Dedifferentiated amniotic fluid mesenchymal stem cell (primary cell): ENCODE measurements around the gene COA1.
A peak's percentile ranks its signal among the peaks of the same experiment; 100 is the strongest.

ENCODE experiments used
- DNase-seq: peaks from one replicate; pipeline ENCODE4 v3.0.0-alpha.2; 2016; ENCODE audit errors: extremely low spot score

COA1 gene

GRCh38 chr7:43653466-43653865, 75.9 kb downstream of the COA1 start:
- DNase-seq, result no peak

GRCh38 chr7:43652364-43652763, 77.0 kb downstream of the COA1 start:
- no peak for DNase-seq

- DNase-seq, result peak; percentile 54
These were observed 78.8 kb downstream of the COA1 start for GRCh38 chr7:43650457-43651052.

GRCh38 chr7:43649755-43650274, 79.5 kb downstream of the COA1 start:
- DNase-seq, result no peak

GRCh38 chr7:43648473-43649406, 80.6 kb downstream of the COA1 start:
- DNase-seq, result no peak

- peak; percentile 99 for DNase-seq
These were observed 81.5 kb downstream of the COA1 start for GRCh38 chr7:43647673-43648472.

- DNase-seq, result peak; percentile 46
These were observed 82.0 kb downstream of the COA1 start for GRCh38 chr7:43647339-43647672.

- DNase-seq, result no peak
These were observed 82.6 kb downstream of the COA1 start for GRCh38 chr7:43646603-43647338.

- no peak for DNase-seq
These were observed 83.6 kb downstream of the COA1 start for GRCh38 chr7:43645699-43646226.

GRCh38 chr7:43643846-43644245, 85.5 kb downstream of the COA1 start:
- no peak for DNase-seq

GRCh38 chr7:43642897-43643630, 86.3 kb downstream of the COA1 start:
- DNase-seq, result no peak

- DNase-seq, result no peak
These were observed 88.6 kb downstream of the COA1 start for GRCh38 chr7:43640679-43641078.

- peak; percentile 62 for DNase-seq
These were observed 89.3 kb downstream of the COA1 start for GRCh38 chr7:43639858-43640491.

GRCh38 chr7:43637114-43637806, 92.1 kb downstream of the COA1 start:
- no peak for DNase-seq

GRCh38 chr7:43636093-43636492, 93.2 kb downstream of the COA1 start:
- peak; percentile 43 for DNase-seq

GRCh38 chr7:43634384-43634783, 94.9 kb downstream of the COA1 start:
- DNase-seq, result no peak

GRCh38 chr7:43632746-43633145, 96.6 kb downstream of the COA1 start:
- no peak for DNase-seq

- no peak for DNase-seq
These were observed 97.8 kb downstream of the COA1 start for GRCh38 chr7:43631559-43631958.

- DNase-seq, result no peak
These were observed 98.8 kb downstream of the COA1 start for GRCh38 chr7:43630482-43630881.
